IPS-NIHi11 (cell line): ENCODE measurements around the gene TLE2.

Source experiments
- DNase-seq: peaks from one replicate; pipeline ENCODE4 v3.0.0; 2012; ENCODE audit warnings: mixed read lengths, low spot score

The TLE2 gene

GRCh38 chr19:2949939-2950285 lies 79.2 kb downstream of the TLE2 start:
- DNase-seq: peak; percentile 17
